Parathyroid adenoma (tissue), 2 donors: ENCODE results near the gene STAMBP.

ENCODE experiments used
- H2AFZ ChIP-seq: fragments of 300-600 bp; sonication (generic); one replicate; pipeline ENCODE4 v1.7.0; 2017; ENCODE audit warnings: antibody characterized with exemption, mild to moderate bottlenecking
- H3K27ac ChIP-seq: fragments of 300-600 bp; sonication (generic); one replicate; pipeline ENCODE4 v1.7.0; 2017
- H3K27me3 ChIP-seq: fragments of 300-600 bp; sonication (generic); one replicate; pipeline ENCODE4 v1.7.0; 2017; ENCODE audit warnings: low read length; ENCODE audit not compliant: control insufficient read depth, insufficient read depth
- H3K36me3 ChIP-seq: fragments of 300-600 bp; sonication (generic); one replicate; pipeline ENCODE4 v1.7.0; 2017; ENCODE audit warnings: low read length; ENCODE audit not compliant: control insufficient read depth, insufficient read depth
- H3K4me1 ChIP-seq: fragments of 300-600 bp; sonication (generic); one replicate; pipeline ENCODE4 v1.7.0; 2017; ENCODE audit warnings: control low read depth
- H3K4me2 ChIP-seq: fragments of 300-600 bp; sonication (generic); one replicate; pipeline ENCODE4 v1.7.0; 2017; ENCODE audit warnings: low read length
- H3K4me3 ChIP-seq: fragments of 300-600 bp; sonication (generic); one replicate; pipeline ENCODE4 v1.7.0; 2017; ENCODE audit warnings: low read depth, low read length
- H3K79me2 ChIP-seq: fragments of 300-600 bp; sonication (generic); one replicate; pipeline ENCODE4 v1.7.0; 2017; ENCODE audit warnings: control low read depth
- H3K9ac ChIP-seq: fragments of 300-600 bp; sonication (generic); one replicate; pipeline ENCODE4 v1.7.0; 2017; ENCODE audit warnings: mild to moderate bottlenecking
- H3K9me3 ChIP-seq: fragments of 300-600 bp; sonication (generic); one replicate; pipeline ENCODE4 v1.7.0; 2017; ENCODE audit warnings: low read length; ENCODE audit not compliant: control insufficient read depth
- TF ChIP-seq, protein P1 (sequence below): fragments of 300-600 bp; sonication (generic); IDR thresholded peaks from one replicate; pipeline ENCODE4 v1.7.0; 2017; ENCODE audit warnings: antibody characterized with exemption, mild to moderate bottlenecking
- donor health status: primary hyperparathyroidism.

STAMBP gene

DNA sequence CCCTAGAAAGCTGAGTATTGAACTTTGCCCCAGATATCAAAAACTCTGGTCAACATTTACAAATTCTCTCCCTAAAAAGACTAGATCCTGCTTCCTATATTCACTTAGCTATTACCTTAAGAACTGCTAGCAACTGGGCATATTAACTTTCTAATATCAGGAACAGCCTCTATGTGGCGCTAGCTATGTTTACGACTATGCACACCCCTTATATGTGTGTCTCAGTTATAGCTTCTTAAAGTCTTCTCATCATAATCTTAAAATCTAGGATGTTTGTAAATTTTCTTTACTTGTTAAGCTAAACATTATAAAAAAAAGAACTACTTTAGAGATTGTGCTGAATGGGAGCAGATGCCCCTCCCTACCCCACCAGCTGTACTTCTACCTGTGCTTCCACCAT is 1.7 kb upstream of the STAMBP start:
- Histone ChIP-seq H2AFZ (no peak overlapping the region), H3K27ac (no peak overlapping the region), H3K79me2 (peaks cover 9% of the 10 kb centered on the region), H3K9me3 (no peaks in the 10 kb centered on the region), H3K4me3 (no peak overlapping the region), H3K4me2 (no peak overlapping the region), H3K36me3 (no peaks in the 10 kb centered on the region), H3K9ac (no peak overlapping the region), H3K27me3 (no peaks in the 10 kb centered on the region), H3K4me1 (peaks cover 4% of the 10 kb centered on the region)
- TF ChIP-seq, protein P1, sequence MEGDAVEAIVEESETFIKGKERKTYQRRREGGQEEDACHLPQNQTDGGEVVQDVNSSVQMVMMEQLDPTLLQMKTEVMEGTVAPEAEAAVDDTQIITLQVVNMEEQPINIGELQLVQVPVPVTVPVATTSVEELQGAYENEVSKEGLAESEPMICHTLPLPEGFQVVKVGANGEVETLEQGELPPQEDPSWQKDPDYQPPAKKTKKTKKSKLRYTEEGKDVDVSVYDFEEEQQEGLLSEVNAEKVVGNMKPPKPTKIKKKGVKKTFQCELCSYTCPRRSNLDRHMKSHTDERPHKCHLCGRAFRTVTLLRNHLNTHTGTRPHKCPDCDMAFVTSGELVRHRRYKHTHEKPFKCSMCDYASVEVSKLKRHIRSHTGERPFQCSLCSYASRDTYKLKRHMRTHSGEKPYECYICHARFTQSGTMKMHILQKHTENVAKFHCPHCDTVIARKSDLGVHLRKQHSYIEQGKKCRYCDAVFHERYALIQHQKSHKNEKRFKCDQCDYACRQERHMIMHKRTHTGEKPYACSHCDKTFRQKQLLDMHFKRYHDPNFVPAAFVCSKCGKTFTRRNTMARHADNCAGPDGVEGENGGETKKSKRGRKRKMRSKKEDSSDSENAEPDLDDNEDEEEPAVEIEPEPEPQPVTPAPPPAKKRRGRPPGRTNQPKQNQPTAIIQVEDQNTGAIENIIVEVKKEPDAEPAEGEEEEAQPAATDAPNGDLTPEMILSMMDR: no peak

- peaks cover 4% of the 10 kb centered on the region for H3K4me1 ChIP-seq
- no peaks in the 10 kb centered on the region for H3K9me3 ChIP-seq
- TF ChIP-seq, protein P1: no peak
- H3K79me2 ChIP-seq: peaks cover 9% of the 10 kb centered on the region
- peak overlapping the region; percentile 88 for H3K4me3 ChIP-seq
- peak overlapping the region; percentile 93 for H3K4me2 ChIP-seq
- H3K27me3 ChIP-seq: no peaks in the 10 kb centered on the region
- H3K36me3 ChIP-seq: no peaks in the 10 kb centered on the region
- peak overlapping the region; percentile 86 for H3K27ac ChIP-seq
- H3K9ac ChIP-seq: no peak overlapping the region
- peak overlapping the region; percentile 93 for H2AFZ ChIP-seq
Measured at GRCh38 chr2:73827660-73828388, 937 bp upstream of the STAMBP start.

DNA sequence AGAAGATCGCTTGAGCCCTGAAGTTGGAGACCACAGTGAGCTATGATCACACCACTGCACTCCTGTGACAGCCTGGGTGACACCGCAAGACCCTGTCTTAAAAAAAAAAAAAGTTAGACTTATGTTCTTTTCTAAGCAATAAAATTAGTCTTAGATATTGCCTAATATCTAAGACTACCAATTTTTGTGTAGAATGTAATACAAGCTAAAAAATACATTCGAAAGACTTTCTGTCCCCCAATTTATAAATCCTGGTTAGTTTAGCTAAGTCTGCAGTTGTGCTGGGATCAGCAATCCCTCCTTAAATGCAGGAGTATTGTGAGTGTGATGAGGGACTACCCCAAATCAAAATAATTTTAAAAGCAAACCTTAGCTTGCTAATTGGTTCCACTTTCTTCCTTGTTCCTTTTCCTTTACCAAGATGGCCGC is 358 bp upstream of the STAMBP start:
- Histone ChIP-seq H3K9ac (no peak overlapping the region), H3K79me2 (peaks cover 9% of the 10 kb centered on the region), H3K4me3 (peak overlapping the region; percentile 88), H3K36me3 (no peaks in the 10 kb centered on the region), H3K4me2 (peak overlapping the region; percentile 93), H2AFZ (peak overlapping the region; percentile 93), H3K4me1 (peaks cover 4% of the 10 kb centered on the region), H3K9me3 (no peaks in the 10 kb centered on the region), H3K27ac (peak overlapping the region; percentile 86), H3K27me3 (no peaks in the 10 kb centered on the region)
- TF ChIP-seq, protein P1: no peak

DNA sequence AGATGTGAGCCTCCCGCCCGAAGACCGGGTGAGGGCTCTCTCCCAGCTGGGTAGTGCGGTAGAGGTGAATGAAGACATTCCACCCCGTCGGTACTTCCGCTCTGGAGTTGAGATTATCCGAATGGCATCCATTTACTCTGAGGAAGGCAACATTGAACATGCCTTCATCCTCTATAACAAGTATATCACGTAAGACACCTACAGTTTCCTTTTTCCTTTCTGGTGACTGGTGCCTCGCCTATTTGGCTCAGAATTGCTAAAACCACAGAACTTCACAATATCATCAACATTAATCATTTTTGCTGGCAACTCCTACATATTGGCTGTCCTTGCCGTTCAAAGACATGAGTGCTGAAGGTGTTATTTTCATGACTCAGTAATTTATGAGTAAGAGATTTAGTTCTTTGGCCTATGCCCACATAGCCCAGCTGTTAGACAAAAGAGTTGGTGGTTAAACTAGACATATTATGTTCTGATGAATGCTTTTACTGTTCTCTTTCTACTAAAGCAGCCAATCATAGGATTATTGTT is 2.2 kb downstream of the STAMBP start:
- Histone ChIP-seq H3K36me3 (no peaks in the 10 kb centered on the region), H3K4me3 (no peak overlapping the region), H3K79me2 (peaks cover 13% of the 10 kb centered on the region), H3K9ac (no peak overlapping the region), H3K4me1 (peaks cover 4% of the 10 kb centered on the region), H3K27me3 (no peaks in the 10 kb centered on the region), H3K4me2 (no peak overlapping the region), H3K27ac (no peak overlapping the region), H2AFZ (no peak overlapping the region), H3K9me3 (no peaks in the 10 kb centered on the region)
- TF ChIP-seq, protein P1: no peak

GRCh38 chr2:73832930-73833329 is 4.2 kb downstream of the STAMBP start:
- Histone ChIP-seq H3K4me1 (peaks cover 4% of the 10 kb centered on the region), H3K36me3 (no peaks in the 10 kb centered on the region), H3K79me2 (peaks cover 8% of the 10 kb centered on the region), H3K9ac (no peak overlapping the region), H3K4me2 (no peak overlapping the region), H3K9me3 (no peaks in the 10 kb centered on the region), H2AFZ (no peak overlapping the region), H3K27me3 (no peaks in the 10 kb centered on the region), H3K27ac (no peak overlapping the region), H3K4me3 (no peak overlapping the region)
- TF ChIP-seq, protein P1: no peak
